ENCODE results near the gene ZNF385B. TPM values are rescaled to one million over a fixed set of nuclear protein-coding genes. Genes with fewer than 3 reads are reported as not detected.
"Not testable (repeated sequence)": the region's sequence is repeated elsewhere in the genome, so short reads cannot be mapped to it uniquely, and the experiment has no call there.

Gene ZNF385B
- total RNA-seq, 1 experiment from 2014 or later = 0.77 TPM

DNA sequence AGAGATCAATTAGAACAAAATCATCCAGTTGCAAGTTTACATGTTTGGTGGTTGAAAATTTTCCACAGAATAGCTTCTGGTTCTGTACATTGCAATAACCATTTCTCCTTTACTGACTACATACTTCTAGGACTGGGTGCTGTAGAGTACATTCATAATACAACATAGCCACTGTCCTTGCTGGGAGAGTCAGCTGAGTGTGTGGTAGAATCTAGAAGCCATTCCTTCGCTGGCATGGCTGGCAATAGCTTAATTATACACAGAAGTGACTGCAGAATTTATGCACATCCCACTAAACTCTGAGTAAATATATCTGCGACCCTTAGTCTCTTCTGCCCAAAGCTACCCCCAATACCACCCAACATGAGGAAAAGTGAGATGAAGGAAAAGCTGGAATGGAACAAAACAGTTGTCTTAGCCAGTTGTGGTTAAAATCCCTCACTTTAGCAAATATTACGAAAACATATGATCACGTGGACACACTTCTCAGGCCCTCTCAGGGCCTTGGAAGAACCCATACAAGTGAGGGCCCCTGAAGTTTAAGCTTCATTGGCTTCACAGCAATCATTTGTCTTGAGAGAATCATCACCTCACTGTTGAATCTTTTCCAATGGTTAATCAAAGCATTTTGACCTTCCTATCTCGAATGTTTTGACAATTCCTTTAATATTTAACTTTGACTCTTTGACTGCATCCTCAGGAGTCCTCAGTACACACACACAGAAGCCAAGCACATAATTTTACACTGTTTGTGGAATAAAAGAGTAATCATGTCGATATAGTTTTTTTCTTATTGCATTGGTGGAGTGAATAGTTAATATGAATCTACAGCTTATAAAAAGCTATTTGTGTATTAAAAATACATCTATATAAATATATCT, 225.1 kb downstream of the ZNF385B start:
- H3K4me3 ChIP-seq (ENCODE audit: low read depth, low read length) = no peak overlapping the region
- Mint-ChIP-seq H3K36me3 (ENCODE audit: insufficient read depth, unreplicated experiment) (no peaks in the 10 kb centered on the region), H3K9me3 (ENCODE audit: unreplicated experiment) (peaks cover 22% of the 10 kb centered on the region), H3K27ac (ENCODE audit: unreplicated experiment) (no peak overlapping the region), H3K4me3 (ENCODE audit: unreplicated experiment) (no peak overlapping the region), H3K27me3 (ENCODE audit: insufficient read depth, unreplicated experiment) (peaks cover 2% of the 10 kb centered on the region), H3K4me1 (ENCODE audit: low read depth, unreplicated experiment) (no peaks in the 10 kb centered on the region)
- no peaks in the 10 kb centered on the region; the same call in 1 of the 2 replicates for H3K9me3 ChIP-seq
- POLR2A ChIA-PET = no interaction called here
- H3K27me3 ChIP-seq (replicated peaks; ENCODE audit: control insufficient read depth, insufficient read depth, low read length) = no peaks in the 10 kb centered on the region
- TF ChIP-seq, protein P1, sequence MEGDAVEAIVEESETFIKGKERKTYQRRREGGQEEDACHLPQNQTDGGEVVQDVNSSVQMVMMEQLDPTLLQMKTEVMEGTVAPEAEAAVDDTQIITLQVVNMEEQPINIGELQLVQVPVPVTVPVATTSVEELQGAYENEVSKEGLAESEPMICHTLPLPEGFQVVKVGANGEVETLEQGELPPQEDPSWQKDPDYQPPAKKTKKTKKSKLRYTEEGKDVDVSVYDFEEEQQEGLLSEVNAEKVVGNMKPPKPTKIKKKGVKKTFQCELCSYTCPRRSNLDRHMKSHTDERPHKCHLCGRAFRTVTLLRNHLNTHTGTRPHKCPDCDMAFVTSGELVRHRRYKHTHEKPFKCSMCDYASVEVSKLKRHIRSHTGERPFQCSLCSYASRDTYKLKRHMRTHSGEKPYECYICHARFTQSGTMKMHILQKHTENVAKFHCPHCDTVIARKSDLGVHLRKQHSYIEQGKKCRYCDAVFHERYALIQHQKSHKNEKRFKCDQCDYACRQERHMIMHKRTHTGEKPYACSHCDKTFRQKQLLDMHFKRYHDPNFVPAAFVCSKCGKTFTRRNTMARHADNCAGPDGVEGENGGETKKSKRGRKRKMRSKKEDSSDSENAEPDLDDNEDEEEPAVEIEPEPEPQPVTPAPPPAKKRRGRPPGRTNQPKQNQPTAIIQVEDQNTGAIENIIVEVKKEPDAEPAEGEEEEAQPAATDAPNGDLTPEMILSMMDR (IDR thresholded peaks at IDR 0.05; ENCODE audit: insufficient read depth in 1 of 2, low read depth in 1 of 2, low read length in 1 of 2, severe bottlenecking in 1 of 2, unreplicated experiment in 1 of 2) = no peak
- CTCF ChIA-PET = no interaction called here
- DNase-seq = no peak
- peaks cover 10% of the 10 kb centered on the region for H3K4me1 ChIP-seq
- no TSS peak for BruUV-seq (replicated peaks)
- no peaks in the 10 kb centered on the region for H3K36me3 ChIP-seq (ENCODE audit: control insufficient read depth, insufficient read depth, low read length)
- intact Hi-C loops (cut with micrococcal nuclease; ENCODE audit: unreplicated experiment) = no loop called here

DNA sequence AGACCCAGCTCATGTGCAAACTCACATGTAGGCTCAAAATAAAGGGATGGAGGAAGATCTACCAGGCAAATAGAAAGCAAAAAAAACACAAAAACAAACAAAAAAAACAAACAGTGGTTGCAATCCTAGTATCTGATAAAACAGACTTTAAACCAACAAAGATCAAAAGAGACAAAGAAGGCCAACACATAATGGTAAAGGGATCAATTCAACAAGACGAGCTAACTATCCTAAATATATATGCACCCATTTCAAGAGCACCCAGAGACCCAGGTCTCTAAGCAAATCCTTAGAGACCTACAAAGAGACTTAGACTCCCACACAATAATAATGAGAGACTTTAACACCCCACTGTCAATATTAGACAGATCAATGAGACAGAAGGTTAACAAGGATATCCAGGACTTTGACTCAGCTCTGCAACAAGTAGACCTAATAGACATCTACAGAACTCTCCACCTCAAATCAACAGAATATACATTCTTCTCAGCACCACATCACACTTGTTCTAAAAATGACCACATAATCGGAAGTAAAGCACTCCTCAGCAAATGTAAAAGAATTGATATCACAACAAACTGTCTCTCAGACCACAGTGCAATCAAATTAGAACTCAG, 229.5 kb downstream of the ZNF385B start:
- POLR2A ChIA-PET; DNase-seq; intact Hi-C loops (cut with micrococcal nuclease; ENCODE audit: unreplicated experiment); H3K9me3 ChIP-seq; H3K36me3 ChIP-seq (ENCODE audit: control insufficient read depth, insufficient read depth, low read length); H3K36me3 Mint-ChIP-seq (ENCODE audit: insufficient read depth, unreplicated experiment); BruUV-seq (replicated peaks); H3K27me3 ChIP-seq (replicated peaks; ENCODE audit: control insufficient read depth, insufficient read depth, low read length); H3K27ac Mint-ChIP-seq (ENCODE audit: unreplicated experiment); H3K27me3 Mint-ChIP-seq (ENCODE audit: insufficient read depth, unreplicated experiment); H3K4me1 Mint-ChIP-seq (ENCODE audit: low read depth, unreplicated experiment); H3K4me3 ChIP-seq (ENCODE audit: low read depth, low read length); CTCF ChIA-PET; H3K4me1 ChIP-seq; H3K4me3 Mint-ChIP-seq (ENCODE audit: unreplicated experiment): not testable (repeated sequence)
- peaks cover 33% of the 10 kb centered on the region for H3K9me3 Mint-ChIP-seq (ENCODE audit: unreplicated experiment)

DNA sequence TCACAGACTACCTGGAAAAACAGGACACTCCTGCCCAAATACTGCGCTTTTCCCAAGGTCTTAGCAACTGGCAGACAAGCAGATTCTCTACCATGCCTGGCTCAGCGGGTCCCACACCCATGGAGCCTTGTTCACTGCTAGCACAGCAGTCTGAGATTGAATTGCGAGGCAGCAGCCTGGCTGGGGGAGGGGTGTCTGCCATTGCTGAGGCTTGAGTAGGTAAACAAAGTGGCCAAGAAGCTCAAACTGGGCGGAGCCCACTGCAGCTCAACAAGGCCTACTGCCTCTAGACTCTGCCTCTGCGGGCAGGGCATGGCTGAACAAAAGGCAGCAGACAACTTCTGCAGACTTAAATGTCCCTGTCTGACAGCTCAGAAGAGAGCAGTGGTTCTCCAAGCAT, 231.6 kb downstream of the ZNF385B start:
- DNase-seq; H3K27ac Mint-ChIP-seq (ENCODE audit: unreplicated experiment); intact Hi-C loops (cut with micrococcal nuclease; ENCODE audit: unreplicated experiment); H3K27me3 Mint-ChIP-seq (ENCODE audit: insufficient read depth, unreplicated experiment); H3K4me1 Mint-ChIP-seq (ENCODE audit: low read depth, unreplicated experiment); POLR2A ChIA-PET; H3K36me3 ChIP-seq (ENCODE audit: control insufficient read depth, insufficient read depth, low read length); H3K4me3 ChIP-seq (ENCODE audit: low read depth, low read length); H3K4me1 ChIP-seq; H3K9me3 ChIP-seq; BruUV-seq (replicated peaks); H3K27me3 ChIP-seq (replicated peaks; ENCODE audit: control insufficient read depth, insufficient read depth, low read length); H3K36me3 Mint-ChIP-seq (ENCODE audit: insufficient read depth, unreplicated experiment); H3K4me3 Mint-ChIP-seq (ENCODE audit: unreplicated experiment): not testable (repeated sequence)
- peaks cover 33% of the 10 kb centered on the region for H3K9me3 Mint-ChIP-seq (ENCODE audit: unreplicated experiment)
- CTCF ChIA-PET = interaction anchor here (0.6 kb wide), 1 partner anchor 11 kb away, joined by 4 read pairs; no protein-coding TSS in a partner anchor

DNA sequence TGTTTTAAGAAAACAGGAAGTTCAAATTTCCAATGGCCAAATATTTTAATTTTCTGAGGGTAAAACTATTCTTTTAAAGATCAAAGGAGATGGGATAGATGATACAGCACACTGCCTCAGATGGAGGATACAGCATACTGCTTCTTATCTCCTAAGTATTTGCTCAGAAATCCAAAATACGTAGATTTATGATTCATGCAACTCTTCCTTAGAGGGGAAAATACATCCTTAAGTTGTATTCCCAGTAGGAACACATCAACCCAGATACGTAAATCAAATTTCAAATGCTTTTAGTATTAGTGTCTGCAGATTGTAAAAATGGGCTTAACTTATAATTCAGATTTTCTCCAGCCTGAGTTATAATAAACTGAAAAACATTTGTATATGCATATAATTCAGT, 235.2 kb downstream of the ZNF385B start:
- intact Hi-C loops (cut with micrococcal nuclease; ENCODE audit: unreplicated experiment) = no loop called here
- Histone ChIP-seq H3K36me3 (ENCODE audit: control insufficient read depth, insufficient read depth, low read length) (no peaks in the 10 kb centered on the region), H3K4me1 (no peaks in the 10 kb centered on the region), H3K9me3 (no peaks in the 10 kb centered on the region; the same call in 1 of the 2 replicates), H3K27me3 (replicated peaks; ENCODE audit: control insufficient read depth, insufficient read depth, low read length) (no peaks in the 10 kb centered on the region), H3K4me3 (ENCODE audit: low read depth, low read length) (no peak overlapping the region)
- ChIA-PET POLR2A (no interaction called here), CTCF (no interaction called here)
- H3K27me3 Mint-ChIP-seq (ENCODE audit: insufficient read depth, unreplicated experiment) = no peaks in the 10 kb centered on the region
- no peaks in the 10 kb centered on the region for H3K36me3 Mint-ChIP-seq (ENCODE audit: insufficient read depth, unreplicated experiment)
- H3K9me3 Mint-ChIP-seq (ENCODE audit: unreplicated experiment) = peaks cover 10% of the 10 kb centered on the region
- H3K4me3 Mint-ChIP-seq (ENCODE audit: unreplicated experiment) = no peak overlapping the region
- H3K27ac Mint-ChIP-seq (ENCODE audit: unreplicated experiment) = no peak overlapping the region
- DNase-seq = no peak
- TF ChIP-seq, protein P1 (IDR thresholded peaks at IDR 0.05; ENCODE audit: insufficient read depth in 1 of 2, low read depth in 1 of 2, low read length in 1 of 2, severe bottlenecking in 1 of 2, unreplicated experiment in 1 of 2) = no peak
- BruUV-seq (replicated peaks) = no TSS peak
- no peaks in the 10 kb centered on the region for H3K4me1 Mint-ChIP-seq (ENCODE audit: low read depth, unreplicated experiment)

Measured in Caco-2 (cell line).